CD8-positive, alpha-beta memory T cell (primary cell): Measurements from ENCODE around the gene KCNC4. TPM values are rescaled to one million over a fixed set of nuclear protein-coding genes. Genes with fewer than 3 reads are reported as not detected.
A peak's percentile ranks its signal among the peaks of the same experiment; 100 is the strongest.

Experiments
- CTCF ChIA-PET: fragments of 350-600 bp; sonication (Branson Sonifier 250); formaldehyde crosslinking; loops from one replicate; lab custom pipeline; 2021; ENCODE audit warnings: antibody characterized with exemption; lab: Charles Lee
- POLR2A ChIA-PET: fragments of 350-600 bp; sonication (Branson Sonifier 250); formaldehyde crosslinking; loops from one replicate; lab custom pipeline; 2021; ENCODE audit warnings: antibody characterized with exemption; lab: Charles Lee
- DNase-seq, 5 donors: peaks; one replicate each; pipeline versions ENCODE4 v3.0.0 to v3.0.0-alpha.2; 2020 to 2022; ENCODE audit warnings: mixed read lengths in 1 of 5
- H3K27ac ChIP-seq: one replicate; pipeline ENCODE4 v1.7.0; 2013; ENCODE audit warnings: low read depth, mild to moderate bottlenecking, low read length, moderate library complexity
- H3K27me3 ChIP-seq: 2 replicates; pipeline ENCODE4 v1.7.0; 2013; ENCODE audit warnings: low read length, mild to moderate bottlenecking; ENCODE audit not compliant: insufficient read depth, poor library complexity, severe bottlenecking
- H3K36me3 ChIP-seq: 2 replicates; pipeline ENCODE4 v1.7.0; 2013; ENCODE audit warnings: mild to moderate bottlenecking, low read length, moderate library complexity; ENCODE audit not compliant: insufficient read depth
- H3K4me1 ChIP-seq: 2 replicates; pipeline ENCODE4 v1.7.0; 2013; ENCODE audit warnings: mild to moderate bottlenecking, low read length, moderate library complexity; ENCODE audit not compliant: insufficient read depth
- H3K4me3 ChIP-seq: 2 replicates; pipeline ENCODE4 v1.7.0; 2013; ENCODE audit warnings: mild to moderate bottlenecking, low read length
- H3K9me3 ChIP-seq: 2 replicates; pipeline ENCODE4 v1.7.0; 2013; ENCODE audit warnings: mild to moderate bottlenecking, low read length
- H3K27ac Mint-ChIP-seq, 8 donors: one replicate each; pipeline ENCODE4 v1.8.0; 2020 to 2021; ENCODE audit warnings: mixed read lengths in 8 of 8, mild to moderate bottlenecking in 6 of 8, inconsistent platforms in 3 of 8, moderate library complexity in 3 of 8
- H3K27me3 Mint-ChIP-seq, 2 donors: one replicate each; pipeline ENCODE4 v1.8.0; 2020 to 2021; ENCODE audit warnings: mixed read lengths in 2 of 2, mild to moderate bottlenecking in 1 of 2, moderate library complexity in 1 of 2
- H3K36me3 Mint-ChIP-seq, 3 donors: one replicate each; pipeline ENCODE4 v1.8.0; 2020 to 2021; ENCODE audit warnings: mixed read lengths in 3 of 3, inconsistent platforms in 1 of 3, mild to moderate bottlenecking in 1 of 3
- H3K4me1 Mint-ChIP-seq, 3 donors: one replicate each; pipeline ENCODE4 v1.8.0; 2020 to 2021; ENCODE audit warnings: mixed read lengths in 3 of 3, inconsistent platforms in 1 of 3, mild to moderate bottlenecking in 1 of 3
- H3K4me3 Mint-ChIP-seq, 7 donors: one replicate each; pipeline ENCODE4 v1.8.0; 2020 to 2021; ENCODE audit warnings: mixed read lengths in 7 of 7, mild to moderate bottlenecking in 6 of 7, moderate library complexity in 4 of 7, inconsistent platforms in 2 of 7
- H3K9me3 Mint-ChIP-seq, 5 donors: one replicate each; pipeline ENCODE4 v1.8.0; 2020 to 2022; ENCODE audit warnings: mixed read lengths in 5 of 5, mild to moderate bottlenecking in 3 of 5, moderate library complexity in 2 of 5, inconsistent platforms in 1 of 5
- polyA plus RNA-seq: library from polyadenylated mRNA; unstranded; fragments of 300-500 nt; fragmentation: Illumina TruSeq; gene quantifications from one replicate; pipeline ENCODE4 v1.2.3, GENCODE V29; 2021
- total RNA-seq, 2 experiments: library from RNA; stranded (reverse); gene quantifications; one replicate each; pipeline ENCODE4 v1.2.3, GENCODE V29; 2021

KCNC4 gene
- total and polyA plus RNA-seq, 3 experiments from 2014 or later, result 2.0 to 8.4 (median 6.4) TPM

- Histone ChIP-seq H3K36me3 (no peaks in the 10 kb centered on the region), H3K4me1 (no peaks in the 10 kb centered on the region), H3K27me3 (no peaks in the 10 kb centered on the region), H3K9me3 (no peaks in the 10 kb centered on the region), H3K4me3 (no peak overlapping the region), H3K27ac (no peak overlapping the region)
- Mint-ChIP-seq H3K4me3 (peak overlapping the region in 1 of 7 donors; percentile 37), H3K27me3 (peaks cover 0 to 2% of the 10 kb centered on the region in 2 donors), H3K27ac (peak overlapping the region in 1 of 8 donors; percentile 14), H3K9me3 (no peaks in the 10 kb centered on the region), H3K36me3 (peaks cover 0 to 2% (median 0%) of the 10 kb centered on the region in 3 donors), H3K4me1 (peaks cover 0 to 2% (median 0%) of the 10 kb centered on the region in 3 donors)
- no peak for DNase-seq
- CTCF ChIA-PET, result no interaction called here
- POLR2A ChIA-PET, result no interaction called here
These were observed 35.9 kb downstream of the KCNC4 start for GRCh38 chr1:110245876-110246620.

GRCh38 chr1:110248746-110249145 lies 38.6 kb downstream of the KCNC4 start:
- ChIA-PET CTCF (no interaction called here), POLR2A (no interaction called here)
- Mint-ChIP-seq H3K27ac (no peak overlapping the region), H3K27me3 (peaks cover 0 to 6% of the 10 kb centered on the region in 2 donors), H3K4me3 (no peak overlapping the region), H3K9me3 (no peaks in the 10 kb centered on the region), H3K36me3 (no peaks in the 10 kb centered on the region), H3K4me1 (peaks cover 0 to under 1% (median 0%) of the 10 kb centered on the region in 3 donors)
- H3K27ac ChIP-seq, result no peak overlapping the region
- no peaks in the 10 kb centered on the region for H3K27me3 ChIP-seq
- no peak for DNase-seq
- H3K36me3 ChIP-seq, result no peaks in the 10 kb centered on the region
- H3K9me3 ChIP-seq, result no peaks in the 10 kb centered on the region
- no peaks in the 10 kb centered on the region for H3K4me1 ChIP-seq
- no peak overlapping the region for H3K4me3 ChIP-seq

DNA sequence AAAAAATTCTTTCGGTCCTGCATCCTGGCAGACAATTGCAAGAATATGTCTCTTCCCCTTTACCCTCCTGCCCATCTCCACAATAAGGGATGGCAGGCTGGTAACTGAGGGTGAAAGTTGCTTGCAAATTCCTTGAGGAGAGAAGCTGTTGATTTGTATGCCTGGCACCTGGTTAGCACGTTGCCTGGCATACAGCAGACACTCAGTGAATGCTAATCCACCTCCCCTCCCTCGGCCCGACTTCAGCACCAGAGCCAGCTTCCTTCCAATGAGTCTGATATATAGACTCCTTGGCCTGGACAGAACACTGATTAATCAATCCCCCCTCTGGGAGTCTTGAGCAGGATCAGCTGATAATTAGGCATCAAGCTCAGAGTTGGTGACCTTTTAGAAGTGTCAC lies 39.1 kb downstream of the KCNC4 start:
- no peak overlapping the region for H3K4me3 Mint-ChIP-seq
- Histone ChIP-seq H3K4me1 (no peaks in the 10 kb centered on the region), H3K27me3 (no peaks in the 10 kb centered on the region), H3K4me3 (no peak overlapping the region), H3K9me3 (no peaks in the 10 kb centered on the region), H3K27ac (no peak overlapping the region), H3K36me3 (no peaks in the 10 kb centered on the region)
- peaks cover 0 to 6% of the 10 kb centered on the region in 2 donors for H3K27me3 Mint-ChIP-seq
- no peaks in the 10 kb centered on the region for H3K9me3 Mint-ChIP-seq
- ChIA-PET POLR2A (no interaction called here), CTCF (no interaction called here)
- H3K27ac Mint-ChIP-seq, result no peak overlapping the region
- no peak for DNase-seq
- no peaks in the 10 kb centered on the region for H3K36me3 Mint-ChIP-seq
- H3K4me1 Mint-ChIP-seq, result no peaks in the 10 kb centered on the region

DNA sequence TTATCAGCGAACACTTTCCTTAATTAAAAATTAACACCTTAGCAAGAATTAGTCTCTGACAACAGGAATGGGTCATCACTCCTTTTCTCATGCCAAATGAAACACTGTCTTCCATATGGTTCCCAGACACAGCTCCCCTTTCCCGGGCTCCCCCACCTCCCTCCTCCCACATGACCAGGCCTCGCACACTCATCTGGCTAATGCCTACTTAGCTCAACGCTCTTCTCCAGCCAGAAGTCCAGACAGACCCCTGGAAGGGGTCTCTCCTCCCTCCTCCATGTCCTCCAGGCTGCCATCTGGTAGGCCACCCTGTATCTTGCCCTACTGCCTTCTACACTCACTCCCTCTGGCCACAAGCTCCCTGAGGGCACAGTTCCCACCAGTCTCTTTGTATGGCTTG lies 39.9 kb downstream of the KCNC4 start:
- H3K36me3 ChIP-seq, result no peaks in the 10 kb centered on the region
- H3K36me3 Mint-ChIP-seq, result no peaks in the 10 kb centered on the region
- DNase-seq, result no peak
- H3K4me1 ChIP-seq, result no peaks in the 10 kb centered on the region
- no peak overlapping the region for H3K27ac ChIP-seq
- no peaks in the 10 kb centered on the region for H3K9me3 ChIP-seq
- H3K9me3 Mint-ChIP-seq, result no peaks in the 10 kb centered on the region
- peaks cover 0 to 6% of the 10 kb centered on the region in 2 donors for H3K27me3 Mint-ChIP-seq
- POLR2A ChIA-PET, result no interaction called here
- no peak overlapping the region for H3K27ac Mint-ChIP-seq
- CTCF ChIA-PET, result no interaction called here
- H3K4me1 Mint-ChIP-seq, result no peaks in the 10 kb centered on the region
- no peak overlapping the region for H3K4me3 Mint-ChIP-seq
- no peak overlapping the region for H3K4me3 ChIP-seq
- H3K27me3 ChIP-seq, result no peaks in the 10 kb centered on the region

- CTCF ChIA-PET, result no interaction called here
- H3K27me3 ChIP-seq, result no peaks in the 10 kb centered on the region
- Mint-ChIP-seq H3K27ac (no peak overlapping the region), H3K9me3 (no peaks in the 10 kb centered on the region), H3K36me3 (no peaks in the 10 kb centered on the region), H3K27me3 (peaks cover 0 to 6% of the 10 kb centered on the region in 2 donors), H3K4me3 (no peak overlapping the region), H3K4me1 (no peaks in the 10 kb centered on the region)
- DNase-seq, result no peak
- no peak overlapping the region for H3K27ac ChIP-seq
- no peak overlapping the region for H3K4me3 ChIP-seq
- no peaks in the 10 kb centered on the region for H3K36me3 ChIP-seq
- no peaks in the 10 kb centered on the region for H3K9me3 ChIP-seq
- no peaks in the 10 kb centered on the region for H3K4me1 ChIP-seq
- POLR2A ChIA-PET, result no interaction called here
These were observed 40.6 kb downstream of the KCNC4 start for GRCh38 chr1:110250749-110251148.

GRCh38 chr1:110253213-110253612 lies 43.1 kb downstream of the KCNC4 start:
- DNase-seq, result no peak

DNA sequence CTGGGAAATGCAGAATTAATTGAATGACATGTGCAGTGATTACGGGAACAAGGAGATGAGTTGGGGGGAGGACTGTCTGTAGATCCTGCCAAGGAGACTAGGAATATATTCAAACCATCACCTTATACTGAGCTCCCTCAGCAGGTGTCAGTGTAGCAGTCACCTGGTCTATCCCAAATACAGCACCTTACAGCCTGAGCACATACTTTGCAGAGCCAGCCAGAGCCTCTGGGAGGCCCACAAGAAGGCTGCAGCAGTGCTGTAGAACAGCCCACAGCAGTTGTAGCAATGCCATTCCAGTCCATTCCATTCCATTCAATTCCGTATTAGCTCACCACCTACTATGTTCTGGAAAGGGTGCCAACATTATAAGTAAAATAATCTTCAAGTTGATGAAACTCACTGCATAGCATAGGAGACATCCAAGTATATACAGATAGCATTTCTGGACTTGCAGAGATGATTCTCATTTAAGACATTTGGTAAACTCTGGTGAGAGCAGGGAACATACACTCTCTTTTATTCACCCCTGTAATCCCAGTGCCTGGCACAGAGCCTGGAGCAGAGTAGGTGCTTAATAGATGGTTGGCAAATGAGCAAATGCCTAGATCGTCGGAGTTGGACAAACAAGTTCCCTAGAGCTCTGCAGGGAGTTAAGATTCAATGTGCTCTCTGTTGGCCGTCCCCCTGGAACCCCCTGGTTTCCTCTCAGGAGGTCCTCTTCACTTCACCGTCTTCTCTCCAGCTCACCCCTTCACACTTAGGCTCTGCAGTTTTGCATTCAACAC lies 44.7 kb downstream of the KCNC4 start:
- ChIA-PET CTCF (interaction anchor here (1.9 kb wide), 1 partner anchor 58 kb away, joined by 5 read pairs; no protein-coding TSS in a partner anchor), POLR2A (interaction anchor here (0.6 kb wide), 1 partner anchor 128 kb away, joined by 5 read pairs; no protein-coding TSS in a partner anchor)
- no peaks in the 10 kb centered on the region for H3K9me3 Mint-ChIP-seq
- H3K4me1 Mint-ChIP-seq, result no peaks in the 10 kb centered on the region
- H3K27me3 ChIP-seq, result no peaks in the 10 kb centered on the region
- DNase-seq, result no peak
- no peaks in the 10 kb centered on the region for H3K36me3 Mint-ChIP-seq
- H3K27me3 Mint-ChIP-seq, result peaks cover 4 to 5% of the 10 kb centered on the region in 2 donors
- no peak overlapping the region for H3K27ac Mint-ChIP-seq
- no peak overlapping the region for H3K27ac ChIP-seq
- no peaks in the 10 kb centered on the region for H3K36me3 ChIP-seq
- H3K9me3 ChIP-seq, result no peaks in the 10 kb centered on the region
- H3K4me3 Mint-ChIP-seq, result no peak overlapping the region
- no peak overlapping the region for H3K4me3 ChIP-seq
- no peaks in the 10 kb centered on the region for H3K4me1 ChIP-seq

More at GRCh38 chr1:110253213-110253612, 43.1 kb downstream of the KCNC4 start:
- no peaks in the 10 kb centered on the region for H3K27me3 ChIP-seq
- no peaks in the 10 kb centered on the region for H3K9me3 ChIP-seq
- ChIA-PET CTCF (no interaction called here), POLR2A (interaction anchor here (0.6 kb wide), 1 partner anchor 77 kb away, joined by 3 read pairs; no protein-coding TSS in a partner anchor)
- H3K4me1 ChIP-seq, result no peaks in the 10 kb centered on the region
- Mint-ChIP-seq H3K27ac (no peak overlapping the region), H3K4me3 (no peak overlapping the region), H3K4me1 (no peaks in the 10 kb centered on the region), H3K36me3 (no peaks in the 10 kb centered on the region), H3K27me3 (peaks cover 0 to 6% of the 10 kb centered on the region in 2 donors), H3K9me3 (no peaks in the 10 kb centered on the region)
- H3K4me3 ChIP-seq, result no peak overlapping the region
- H3K27ac ChIP-seq, result no peak overlapping the region
- H3K36me3 ChIP-seq, result no peaks in the 10 kb centered on the region

DNA sequence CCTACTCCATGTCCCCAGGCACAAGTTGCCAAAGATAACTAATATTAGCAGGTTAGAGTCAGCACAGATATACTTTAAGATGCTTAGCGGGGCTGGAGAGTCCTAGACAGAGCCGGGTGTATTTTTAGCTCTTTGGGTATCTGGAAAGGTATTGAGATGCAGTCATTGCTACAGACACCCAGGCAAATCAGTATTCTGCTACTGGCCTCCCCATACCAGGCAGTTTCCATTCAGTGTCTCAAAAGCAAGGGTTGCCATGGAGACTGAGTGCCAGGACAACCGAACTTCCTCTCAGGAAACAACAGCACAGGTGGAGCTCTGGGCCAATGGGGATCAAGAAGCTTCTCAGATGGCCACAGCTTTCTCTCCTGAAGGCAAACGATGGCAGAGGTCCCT lies 45.3 kb downstream of the KCNC4 start:
- Histone ChIP-seq H3K36me3 (no peaks in the 10 kb centered on the region), H3K27ac (no peak overlapping the region), H3K27me3 (no peaks in the 10 kb centered on the region), H3K4me1 (no peaks in the 10 kb centered on the region), H3K9me3 (no peaks in the 10 kb centered on the region), H3K4me3 (no peak overlapping the region)
- Mint-ChIP-seq H3K27me3 (peaks cover 4% of the 10 kb centered on the region in 2 donors), H3K36me3 (no peaks in the 10 kb centered on the region), H3K27ac (no peak overlapping the region), H3K9me3 (no peaks in the 10 kb centered on the region), H3K4me3 (no peak overlapping the region), H3K4me1 (no peaks in the 10 kb centered on the region)
- no peak for DNase-seq
- ChIA-PET POLR2A (no interaction called here), CTCF (interaction anchor here (0.6 to 1.9 kb wide), 3 partner anchors 23 to 109 kb away, joined by 3 to 5 read pairs (median 3); no protein-coding TSS in a partner anchor)
